ENCODE results near the gene SPTBN5. TPM values are rescaled to one million over a fixed set of nuclear protein-coding genes. Genes with fewer than 3 reads are reported as not detected.

The SPTBN5 gene
- total RNA-seq, 1 experiment from 2014 or later, result 0.96 TPM

DNA sequence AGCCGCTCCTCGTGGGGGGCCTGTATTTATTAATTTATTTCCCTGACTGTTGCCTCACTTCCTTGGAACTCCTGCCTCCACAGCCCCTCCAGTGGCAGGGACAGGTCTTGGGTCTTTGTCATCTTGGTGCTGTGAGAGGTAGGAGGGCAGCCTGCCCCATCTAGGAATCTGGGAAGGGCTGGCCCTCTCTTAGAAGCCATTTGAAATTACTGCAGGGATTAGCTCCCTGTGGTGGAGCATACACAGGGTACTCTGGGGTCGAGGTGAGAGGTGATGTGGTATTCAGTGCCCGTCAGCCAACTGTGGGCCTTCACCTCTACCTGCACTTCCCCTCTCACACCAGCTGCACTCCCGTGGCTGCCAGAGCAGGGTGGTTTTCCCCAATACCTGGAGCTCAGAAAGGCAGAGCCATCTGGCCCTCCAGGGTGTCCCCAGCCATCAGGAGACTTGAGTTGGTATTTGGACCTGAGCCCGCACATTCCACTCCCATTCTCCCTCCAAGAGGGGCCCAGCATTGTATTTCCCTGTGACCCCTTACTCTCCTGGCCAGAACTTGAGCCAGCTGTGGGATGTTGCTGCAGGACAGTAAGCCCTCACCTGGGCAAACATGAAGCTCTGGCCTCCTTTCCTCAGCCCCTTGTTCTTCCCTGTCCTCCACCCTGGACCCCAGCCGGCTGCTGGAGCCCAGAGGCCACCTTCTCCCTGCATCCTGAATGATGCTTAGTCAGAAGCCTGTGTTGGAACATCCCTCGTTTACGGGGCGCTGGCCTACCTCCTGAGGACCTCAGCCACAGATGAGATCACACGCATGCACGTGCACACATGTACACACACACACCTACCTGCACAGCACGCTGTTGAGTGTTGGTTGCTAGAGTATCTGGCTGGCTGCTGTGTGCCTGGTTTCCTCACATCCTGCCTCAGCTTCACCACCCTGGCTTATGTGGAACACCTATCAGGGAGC, 68.0 kb downstream of the SPTBN5 start (continued):
- TF ChIP-seq, protein P1, sequence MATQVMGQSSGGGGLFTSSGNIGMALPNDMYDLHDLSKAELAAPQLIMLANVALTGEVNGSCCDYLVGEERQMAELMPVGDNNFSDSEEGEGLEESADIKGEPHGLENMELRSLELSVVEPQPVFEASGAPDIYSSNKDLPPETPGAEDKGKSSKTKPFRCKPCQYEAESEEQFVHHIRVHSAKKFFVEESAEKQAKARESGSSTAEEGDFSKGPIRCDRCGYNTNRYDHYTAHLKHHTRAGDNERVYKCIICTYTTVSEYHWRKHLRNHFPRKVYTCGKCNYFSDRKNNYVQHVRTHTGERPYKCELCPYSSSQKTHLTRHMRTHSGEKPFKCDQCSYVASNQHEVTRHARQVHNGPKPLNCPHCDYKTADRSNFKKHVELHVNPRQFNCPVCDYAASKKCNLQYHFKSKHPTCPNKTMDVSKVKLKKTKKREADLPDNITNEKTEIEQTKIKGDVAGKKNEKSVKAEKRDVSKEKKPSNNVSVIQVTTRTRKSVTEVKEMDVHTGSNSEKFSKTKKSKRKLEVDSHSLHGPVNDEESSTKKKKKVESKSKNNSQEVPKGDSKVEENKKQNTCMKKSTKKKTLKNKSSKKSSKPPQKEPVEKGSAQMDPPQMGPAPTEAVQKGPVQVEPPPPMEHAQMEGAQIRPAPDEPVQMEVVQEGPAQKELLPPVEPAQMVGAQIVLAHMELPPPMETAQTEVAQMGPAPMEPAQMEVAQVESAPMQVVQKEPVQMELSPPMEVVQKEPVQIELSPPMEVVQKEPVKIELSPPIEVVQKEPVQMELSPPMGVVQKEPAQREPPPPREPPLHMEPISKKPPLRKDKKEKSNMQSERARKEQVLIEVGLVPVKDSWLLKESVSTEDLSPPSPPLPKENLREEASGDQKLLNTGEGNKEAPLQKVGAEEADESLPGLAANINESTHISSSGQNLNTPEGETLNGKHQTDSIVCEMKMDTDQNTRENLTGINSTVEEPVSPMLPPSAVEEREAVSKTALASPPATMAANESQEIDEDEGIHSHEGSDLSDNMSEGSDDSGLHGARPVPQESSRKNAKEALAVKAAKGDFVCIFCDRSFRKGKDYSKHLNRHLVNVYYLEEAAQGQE (IDR thresholded peaks at IDR 0.05; ENCODE audit: low read depth), result no peak
- TF ChIP-seq, protein P2, sequence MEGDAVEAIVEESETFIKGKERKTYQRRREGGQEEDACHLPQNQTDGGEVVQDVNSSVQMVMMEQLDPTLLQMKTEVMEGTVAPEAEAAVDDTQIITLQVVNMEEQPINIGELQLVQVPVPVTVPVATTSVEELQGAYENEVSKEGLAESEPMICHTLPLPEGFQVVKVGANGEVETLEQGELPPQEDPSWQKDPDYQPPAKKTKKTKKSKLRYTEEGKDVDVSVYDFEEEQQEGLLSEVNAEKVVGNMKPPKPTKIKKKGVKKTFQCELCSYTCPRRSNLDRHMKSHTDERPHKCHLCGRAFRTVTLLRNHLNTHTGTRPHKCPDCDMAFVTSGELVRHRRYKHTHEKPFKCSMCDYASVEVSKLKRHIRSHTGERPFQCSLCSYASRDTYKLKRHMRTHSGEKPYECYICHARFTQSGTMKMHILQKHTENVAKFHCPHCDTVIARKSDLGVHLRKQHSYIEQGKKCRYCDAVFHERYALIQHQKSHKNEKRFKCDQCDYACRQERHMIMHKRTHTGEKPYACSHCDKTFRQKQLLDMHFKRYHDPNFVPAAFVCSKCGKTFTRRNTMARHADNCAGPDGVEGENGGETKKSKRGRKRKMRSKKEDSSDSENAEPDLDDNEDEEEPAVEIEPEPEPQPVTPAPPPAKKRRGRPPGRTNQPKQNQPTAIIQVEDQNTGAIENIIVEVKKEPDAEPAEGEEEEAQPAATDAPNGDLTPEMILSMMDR (IDR thresholded peaks at IDR 0.05 in 2 of 3, conservative IDR thresholded peaks at IDR 0.05 in 1 of 3; ENCODE audit: borderline replicate concordance in 1 of 3, insufficient read depth in 1 of 3, low read depth in 2 of 3, low read length in 2 of 3), result no peak
- TF ChIP-seq CEBPB (IDR thresholded peaks at IDR 0.05; ENCODE audit: low read depth), result no peak
- no peak for TF ChIP-seq POLR2A (IDR thresholded peaks at IDR 0.05; ENCODE audit: borderline replicate concordance, extremely low read depth, insufficient read depth, insufficient read length)

DNA sequence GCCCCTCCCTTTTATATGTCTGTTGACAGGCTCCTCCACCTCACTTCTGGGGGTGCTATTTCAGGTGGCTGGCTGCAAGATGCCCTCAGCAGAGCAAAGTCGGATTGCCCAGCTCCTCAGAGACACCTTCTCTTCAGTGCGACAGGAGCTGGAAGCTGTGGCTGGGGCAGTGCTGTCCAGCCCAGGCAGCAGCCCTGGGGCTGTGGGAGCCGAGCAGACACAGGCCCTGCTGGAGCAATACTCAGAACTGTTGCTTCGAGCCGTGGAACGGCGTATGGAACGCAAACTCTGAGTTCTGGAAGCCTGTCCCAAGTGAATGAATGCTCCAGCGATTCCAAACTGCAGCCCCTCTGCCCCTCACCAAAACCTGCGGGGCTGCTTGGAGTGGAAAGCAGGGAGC, 68.7 kb downstream of the SPTBN5 start:
- H3K4me2 ChIP-seq (ENCODE audit: low read length), result no peak overlapping the region
- no peak overlapping the region for H2AFZ ChIP-seq (ENCODE audit: low read depth, low read length, poor library complexity, severe bottlenecking)
- TF ChIP-seq FOSL1 (IDR thresholded peaks at IDR 0.05; ENCODE audit: low read depth), result no peak
- TF ChIP-seq CBX3 (IDR thresholded peaks at IDR 0.05; ENCODE audit: low read depth), result no peak
- TF ChIP-seq, protein P1 (IDR thresholded peaks at IDR 0.05; ENCODE audit: low read depth), result no peak
- TF ChIP-seq ZFX (IDR thresholded peaks at IDR 0.05), result no peak
- no peak for TF ChIP-seq YY1 (IDR thresholded peaks at IDR 0.05; ENCODE audit: extremely low read depth, insufficient replicate concordance, low read depth, low read length)
- no peak for TF ChIP-seq SRF (IDR thresholded peaks at IDR 0.05; ENCODE audit: low read depth)
- H3K4me3 ChIP-seq (replicated peaks in 1 of 2; ENCODE audit: low read depth in 1 of 2, low read length in 2 of 2), result no peak overlapping the region
- H3K27me3 ChIP-seq (ENCODE audit: insufficient read depth, low read length), result no peaks in the 10 kb centered on the region
- POLR2A ChIA-PET, result no interaction called here
- intact Hi-C loops (cut with micrococcal nuclease), result loop anchor here (5.0 kb wide), 1 partner anchor 77 kb away; no protein-coding TSS in a partner anchor
- no peak overlapping the region for H3K9ac ChIP-seq (ENCODE audit: low read length)
- no peaks in the 10 kb centered on the region for H3K9me2 ChIP-seq (ENCODE audit: insufficient read depth)
- BruUV-seq (replicated peaks), result no TSS peak
- H3K9me3 ChIP-seq (ENCODE audit: control insufficient read depth in 1 of 2, insufficient read depth in 1 of 2, low read depth in 1 of 2, low read length in 2 of 2), result no peaks in the 10 kb centered on the region
- peaks cover 0 to 6% of the 10 kb centered on the region in 2 experiments; a peak in 2 of 4 replicates for H3K36me3 ChIP-seq (ENCODE audit: control insufficient read depth in 1 of 2, insufficient read depth in 2 of 2, low read length in 2 of 2)
- H3K4me1 ChIP-seq (ENCODE audit: control insufficient read depth in 1 of 2, insufficient read depth in 2 of 2, low read length in 2 of 2), result peaks cover 6 to 13% of the 10 kb centered on the region in 2 experiments; a peak in 3 of 4 replicates
- DNase-seq (ENCODE audit: low read depth, low spot score) (no peak), ATAC-seq (no peak)
- no peaks in the 10 kb centered on the region for H3K79me2 ChIP-seq (ENCODE audit: insufficient read depth, low read length)
- no peaks in the 10 kb centered on the region for H4K20me1 ChIP-seq (ENCODE audit: insufficient read depth)
- H3K27ac ChIP-seq (ENCODE audit: low read depth, low read length), result no peak overlapping the region
- RAD21 ChIA-PET (ENCODE audit: low non-redundant PET in 1 of 2, low total read pairs in 2 of 2, uncharacterized antibody in 2 of 2, unreplicated experiment in 2 of 2), result no interaction called here
- CTCF ChIA-PET, result interaction anchor here (1.0 kb wide), 1 partner anchor 80 kb away, joined by 3 read pairs; no protein-coding TSS in a partner anchor

All from HCT116 (cell line).